HG03442 (cell line): ENCODE measurements around the gene MSI2.

Experiments used
- ATAC-seq: cut with Tn5 transposase; IDR thresholded peaks from one replicate; pipeline ENCODE4 v1.9.1; 2021; ENCODE audit warnings: mild to moderate bottlenecking, moderate library complexity; ENCODE audit not compliant: unreplicated experiment

Gene MSI2

DNA sequence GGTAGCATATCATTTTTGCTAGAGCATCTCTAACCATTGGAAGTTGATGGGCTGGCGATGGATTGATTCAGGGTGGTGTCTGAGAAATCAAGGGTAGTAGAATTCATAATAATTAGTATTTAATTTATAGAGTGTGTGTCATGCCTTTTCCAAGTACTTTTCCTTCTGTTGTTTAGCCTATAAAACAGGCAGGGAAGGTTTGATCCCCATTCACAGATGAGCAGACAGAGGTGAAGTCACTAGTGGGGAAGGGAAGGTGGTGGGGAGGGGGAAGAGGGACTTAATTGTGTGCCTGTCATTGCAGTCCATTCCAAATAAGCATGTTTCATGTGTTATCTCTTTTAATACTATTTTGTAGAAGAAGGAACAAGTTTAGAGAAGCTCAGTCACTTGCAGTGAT, 131.3 kb downstream of the MSI2 start:
- no peak for ATAC-seq

DNA sequence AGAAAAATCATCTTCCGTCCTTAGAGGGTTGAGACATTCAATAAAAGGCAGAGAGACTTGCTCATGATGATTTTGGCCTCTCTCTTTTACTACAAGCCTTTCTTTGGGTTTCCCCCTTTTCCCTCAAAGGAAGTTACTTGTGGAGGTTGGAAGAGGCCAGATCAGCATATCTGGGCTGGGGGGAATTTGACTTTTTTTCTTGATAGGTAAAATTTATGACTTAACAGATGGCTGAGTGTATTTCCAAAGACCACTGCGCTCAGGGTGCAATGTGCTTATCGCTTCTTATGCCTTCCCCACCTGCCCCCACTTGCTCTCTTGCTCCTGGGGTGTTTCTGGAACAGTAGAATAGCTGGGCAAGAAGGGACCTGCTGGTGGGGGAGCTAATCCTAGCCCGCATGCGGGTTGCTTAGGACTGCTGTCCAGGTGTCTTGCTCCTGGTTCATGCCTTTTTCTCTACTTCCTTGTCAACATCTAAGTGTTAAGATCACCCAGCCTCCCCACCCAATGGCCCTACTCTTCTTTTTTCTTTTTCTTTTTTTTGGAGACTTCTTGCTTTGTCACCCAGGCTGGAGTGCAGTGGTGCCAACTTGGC, 131.9 kb downstream of the MSI2 start:
- ATAC-seq, result no peak

GRCh38 chr17:57389473-57389872, 133.2 kb downstream of the MSI2 start:
- ATAC-seq, result no peak

DNA sequence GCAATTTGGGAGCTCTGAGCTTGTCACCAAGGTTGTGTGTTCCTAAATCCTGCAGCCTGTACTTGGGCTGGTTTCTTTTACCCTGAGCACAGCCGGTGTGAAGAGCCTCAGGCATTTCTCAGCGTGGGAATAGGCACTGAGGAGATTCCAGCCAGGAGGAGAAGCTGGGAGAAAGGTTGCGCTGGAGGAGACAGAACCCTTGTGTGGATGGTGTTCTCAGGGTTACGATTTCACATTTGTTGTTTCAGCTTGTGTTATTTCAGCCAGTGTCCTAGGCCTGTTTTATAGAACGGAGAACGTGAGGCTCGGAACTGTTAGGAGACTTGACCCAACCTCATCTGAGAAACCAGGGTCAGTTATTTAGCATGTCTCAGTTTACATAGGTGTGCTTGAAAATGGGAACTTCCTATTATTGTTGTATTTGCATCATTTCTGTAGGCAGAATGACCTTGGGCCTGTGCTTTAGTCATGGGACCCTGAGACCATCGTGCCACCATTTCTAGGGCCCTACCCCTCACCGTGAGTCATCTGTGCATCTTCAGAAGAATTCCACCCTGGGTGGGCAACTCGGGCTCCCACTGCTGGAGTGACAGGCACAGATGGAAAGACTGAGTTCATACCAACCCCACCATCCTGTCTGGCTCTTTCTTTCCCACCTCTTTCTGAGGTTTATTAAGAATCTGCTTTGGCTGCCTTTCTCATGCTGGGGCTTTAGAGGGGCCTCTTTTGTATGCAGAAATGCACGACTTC, 134.9 kb downstream of the MSI2 start:
- no peak for ATAC-seq

GRCh38 chr17:57391857-57392471, 135.6 kb downstream of the MSI2 start:
- no peak for ATAC-seq

DNA sequence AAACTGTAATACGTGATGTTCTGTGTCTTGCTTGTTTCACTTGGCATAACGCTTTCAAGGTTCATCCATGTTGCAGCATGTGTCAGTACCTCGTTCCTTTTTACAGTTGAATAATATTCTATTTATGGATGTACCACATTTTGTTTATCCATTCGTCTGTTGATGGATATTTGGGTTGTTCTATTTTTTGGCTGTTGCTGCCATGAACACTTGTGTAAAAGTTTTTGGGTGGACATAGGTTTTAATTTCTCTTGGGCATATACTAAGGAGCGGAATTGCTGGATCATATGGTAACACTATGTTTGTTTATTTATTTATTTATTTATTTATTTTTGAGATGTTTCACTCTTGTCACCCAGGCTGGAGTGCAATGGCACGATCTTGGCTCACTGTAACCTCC, 137.0 kb downstream of the MSI2 start:
- ATAC-seq, result no peak

DNA sequence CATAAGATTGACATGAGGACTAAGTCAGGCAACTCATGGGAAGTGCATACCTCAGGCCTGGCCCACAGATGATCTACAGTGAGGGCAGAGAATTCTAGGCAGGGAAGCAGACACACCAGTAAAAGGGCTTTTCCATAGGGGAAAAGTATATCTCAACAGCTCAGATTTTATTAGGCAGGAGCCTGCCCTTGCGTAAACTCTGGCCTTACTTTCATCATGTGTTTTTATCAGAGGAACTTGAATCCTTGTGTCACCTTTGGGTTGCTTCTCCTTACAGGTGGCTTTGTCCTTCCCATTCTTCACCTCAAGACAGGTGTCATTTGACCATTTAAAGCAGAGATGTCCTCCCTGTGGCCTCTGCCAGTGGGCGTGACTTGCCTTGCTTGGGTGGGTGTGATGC, 138.1 kb downstream of the MSI2 start:
- no peak for ATAC-seq

DNA sequence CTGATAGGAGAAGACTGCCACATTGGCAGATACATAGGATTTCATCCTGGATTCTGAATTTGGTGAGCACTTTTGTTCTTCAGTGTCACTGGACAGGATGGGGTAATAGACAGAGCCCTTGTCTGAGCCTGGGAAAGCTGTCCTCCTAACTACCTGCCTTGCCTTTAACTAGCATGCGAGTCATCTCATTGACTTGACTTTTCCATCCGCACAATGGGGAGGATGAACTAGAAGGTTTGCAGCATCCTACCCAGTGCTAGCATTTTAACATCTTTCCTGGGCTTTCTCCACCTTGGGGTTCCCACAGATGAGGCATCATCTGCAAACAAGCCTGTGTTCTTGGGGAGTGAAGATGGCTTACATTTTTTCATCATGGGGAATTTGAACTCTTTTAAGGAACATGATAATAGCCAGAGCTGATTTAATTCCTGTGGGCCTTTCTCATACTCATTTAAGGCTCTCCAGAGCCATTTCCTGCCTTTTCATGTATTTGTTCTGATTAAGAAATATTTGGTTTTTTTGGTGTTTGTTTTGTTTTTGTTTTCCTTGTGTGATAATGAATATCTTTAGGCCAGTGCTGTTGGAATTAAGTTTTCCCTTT, 139.5 kb downstream of the MSI2 start:
- ATAC-seq, result no peak

DNA sequence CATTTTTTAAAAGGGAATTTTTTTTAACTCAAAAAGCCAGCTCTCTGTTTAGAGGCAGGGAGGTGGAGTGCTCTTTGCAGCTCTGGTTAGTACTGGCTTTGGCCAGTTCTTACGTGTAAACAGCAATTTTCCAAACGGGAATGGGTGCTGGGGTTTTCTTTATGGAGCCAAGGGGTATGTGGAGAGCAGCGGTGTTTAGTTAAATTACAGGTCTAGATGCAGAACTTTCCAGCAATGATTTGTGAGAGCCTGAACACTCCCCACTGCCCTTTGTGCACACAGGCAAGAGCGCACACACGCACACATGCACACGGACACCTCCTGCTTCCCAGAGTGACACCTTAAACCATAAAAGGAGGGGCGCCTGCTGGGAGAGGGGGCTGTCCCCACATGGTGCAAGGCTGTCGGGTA, 140.2 kb downstream of the MSI2 start:
- no peak for ATAC-seq

DNA sequence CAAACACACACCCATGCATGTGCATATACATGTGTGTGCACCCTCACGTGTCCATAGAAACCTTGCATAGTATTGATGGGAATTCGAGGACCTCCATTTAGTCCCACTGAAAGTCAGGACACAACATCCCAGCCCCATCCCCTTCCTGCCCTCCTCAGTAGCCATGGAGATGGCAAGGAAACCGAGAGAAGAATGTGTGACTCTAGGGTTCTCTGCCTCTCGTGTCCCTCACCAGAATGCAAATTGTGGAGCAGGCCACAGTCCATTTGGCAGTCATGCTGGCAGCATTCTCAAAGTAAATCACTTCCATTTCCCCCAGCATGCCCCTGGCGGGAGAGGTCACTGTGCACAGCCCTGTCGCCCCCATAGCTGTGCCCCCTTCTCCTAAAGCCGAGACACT, 141.1 kb downstream of the MSI2 start:
- no peak for ATAC-seq

DNA sequence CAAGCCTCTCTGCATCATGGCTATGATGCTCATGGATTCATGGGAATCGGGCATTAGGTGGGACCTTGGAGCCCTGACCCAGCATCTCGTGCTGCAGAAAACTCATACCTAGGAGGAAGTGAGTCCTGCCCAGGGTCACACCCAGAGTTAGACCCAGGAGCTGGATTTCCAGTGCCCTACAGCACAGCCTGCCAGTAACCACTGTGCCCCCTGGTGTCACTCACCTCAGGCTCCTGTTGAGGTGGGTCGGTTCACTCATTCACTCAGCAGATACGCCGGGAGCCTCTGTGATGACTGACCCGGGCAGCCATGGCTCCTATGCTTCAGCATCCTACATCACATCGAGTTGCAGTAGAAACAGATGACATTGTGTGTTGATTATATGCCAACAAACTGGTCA, 143.4 kb downstream of the MSI2 start:
- ATAC-seq, result no peak

- no peak for ATAC-seq
Measured at GRCh38 chr17:57400648-57401047, 144.3 kb downstream of the MSI2 start.

DNA sequence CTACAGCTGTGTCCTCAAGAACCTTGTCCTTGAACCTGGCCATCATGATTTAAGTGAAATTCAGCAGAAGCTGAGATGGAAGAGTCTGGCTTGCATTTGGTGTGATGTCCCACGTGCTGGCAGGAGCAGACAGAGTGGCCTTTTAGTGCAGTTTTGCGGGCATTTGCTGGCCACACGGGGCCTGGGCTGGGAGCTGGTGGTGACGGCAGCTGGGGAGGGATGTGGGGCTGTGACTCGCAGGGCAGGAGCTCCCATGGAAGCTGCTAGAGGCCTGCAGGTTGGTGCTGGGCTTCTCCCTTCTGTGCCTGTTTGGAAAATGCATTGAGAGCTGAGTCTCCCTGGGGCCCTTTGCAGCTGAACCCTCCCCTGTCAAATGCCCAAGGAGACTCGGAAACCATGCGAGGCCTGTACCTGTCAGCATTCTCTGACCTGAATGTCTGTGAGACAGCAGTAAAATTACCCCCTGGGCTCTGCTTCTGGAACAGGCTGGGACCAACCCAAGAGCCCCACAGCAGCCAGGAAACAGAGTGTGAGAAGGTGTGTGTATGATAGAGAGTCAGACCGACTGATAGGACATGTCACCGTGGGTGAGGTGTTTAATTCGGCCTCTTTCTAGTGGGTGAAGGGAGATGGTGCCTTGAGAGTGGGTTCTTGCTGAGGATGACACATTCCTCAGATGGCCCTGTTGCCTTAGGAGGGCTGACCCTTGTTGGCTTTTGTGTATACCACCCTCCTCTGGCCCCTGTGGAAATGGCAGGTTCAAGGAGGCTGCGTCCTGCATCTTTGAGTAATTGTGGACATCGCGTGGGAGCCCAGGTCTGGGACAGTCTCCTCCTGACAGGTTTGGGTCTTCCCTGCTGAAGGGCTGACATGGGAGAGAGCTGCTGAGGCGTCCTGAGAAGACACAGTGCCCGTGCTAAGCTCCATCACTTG, 145.5 kb downstream of the MSI2 start:
- ATAC-seq, result no peak

DNA sequence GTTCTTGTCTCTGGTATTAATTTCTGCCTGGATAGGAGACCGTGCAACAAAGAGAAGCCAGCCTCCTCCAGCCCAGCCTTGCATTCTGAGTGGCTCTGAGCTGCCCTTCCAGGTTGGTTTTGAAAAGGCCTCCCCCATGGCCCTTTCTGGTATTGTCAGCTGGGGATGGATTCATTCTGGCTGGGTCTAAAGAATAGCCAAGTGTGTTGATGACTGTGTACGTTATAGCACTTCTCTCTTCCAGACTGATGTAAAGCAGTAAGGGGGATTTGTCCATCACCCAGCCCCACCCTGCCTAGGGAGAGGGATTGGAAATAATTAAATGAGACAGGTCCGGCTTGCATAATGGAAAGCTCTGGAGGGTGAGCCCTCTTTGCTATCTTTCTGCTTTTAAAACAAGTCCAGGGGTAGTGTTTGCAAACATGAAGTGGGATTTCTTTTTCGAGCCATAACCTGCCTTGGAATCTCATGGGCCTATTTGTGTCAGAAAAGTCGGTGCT, 146.4 kb downstream of the MSI2 start:
- no peak for ATAC-seq

DNA sequence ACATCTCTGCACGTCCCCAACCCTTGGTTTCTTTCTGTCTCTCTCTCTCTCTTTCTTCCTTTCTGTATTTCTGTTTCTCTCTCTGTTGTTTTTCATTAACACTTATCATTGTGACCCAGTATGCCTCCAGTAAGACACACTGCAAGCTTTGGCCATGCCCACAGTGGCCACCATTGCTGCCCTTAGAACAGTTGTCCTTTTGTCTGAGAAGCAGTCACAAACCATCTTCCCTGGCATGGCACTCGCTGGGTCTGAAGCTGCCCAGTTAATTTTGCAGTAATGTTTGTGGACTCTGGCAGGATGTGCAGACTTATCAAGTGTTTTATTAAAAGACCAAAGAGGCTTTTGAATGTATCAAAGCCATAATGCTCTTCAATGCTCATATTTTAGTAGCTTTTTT, 146.9 kb downstream of the MSI2 start:
- no peak for ATAC-seq

DNA sequence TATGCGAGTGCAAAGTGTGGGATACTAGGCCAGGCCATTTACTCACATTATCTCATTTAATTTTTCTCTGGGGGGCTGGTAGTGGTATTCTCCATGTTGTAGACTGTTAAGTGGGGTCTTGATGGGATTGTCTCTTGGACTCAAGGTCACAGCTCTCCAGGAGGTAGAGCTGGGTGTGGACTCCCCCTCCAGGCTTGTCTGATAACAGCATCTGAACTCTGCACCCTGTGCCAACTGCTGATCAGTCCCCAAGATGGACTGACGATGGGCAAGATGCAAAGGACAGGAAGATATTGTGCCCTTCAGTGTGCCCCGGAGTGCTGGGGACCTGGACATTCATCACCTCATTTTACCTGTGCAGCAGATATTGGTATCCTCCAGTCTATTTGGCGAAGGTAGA, 147.8 kb downstream of the MSI2 start:
- ATAC-seq, result no peak

DNA sequence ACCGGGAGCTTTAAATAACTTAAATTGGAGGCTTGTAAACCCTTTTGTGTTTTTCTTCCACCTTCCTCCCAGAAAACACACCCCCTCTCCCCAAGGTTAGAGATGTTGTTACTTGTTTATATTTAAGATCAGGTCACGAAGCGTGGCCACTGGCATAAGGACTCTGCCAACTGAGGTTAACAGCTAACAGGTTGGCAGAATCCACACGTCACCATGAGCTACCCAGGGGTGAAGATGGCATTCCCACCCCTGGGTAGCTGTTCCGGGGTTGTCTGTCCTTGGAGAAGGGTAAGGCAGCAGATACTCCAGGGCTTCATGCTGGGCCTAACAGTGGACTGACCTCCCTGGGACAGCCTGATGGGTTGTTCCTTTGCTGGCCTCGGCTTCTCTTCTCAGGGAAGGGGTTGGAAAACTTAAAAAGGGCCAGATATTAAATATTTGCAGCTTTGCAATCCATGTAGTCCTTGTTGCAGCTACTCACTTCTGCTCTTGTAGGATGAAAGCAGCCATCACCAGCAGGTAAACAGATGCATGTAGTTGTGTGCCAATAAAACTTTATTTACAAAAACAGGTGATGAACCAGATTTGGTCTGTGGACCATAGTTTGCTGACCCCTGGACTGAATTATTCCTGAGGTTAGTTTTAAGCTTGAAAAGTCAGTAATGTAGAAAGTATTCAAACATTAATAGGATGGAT, 148.6 kb downstream of the MSI2 start:
- ATAC-seq, result no peak

DNA sequence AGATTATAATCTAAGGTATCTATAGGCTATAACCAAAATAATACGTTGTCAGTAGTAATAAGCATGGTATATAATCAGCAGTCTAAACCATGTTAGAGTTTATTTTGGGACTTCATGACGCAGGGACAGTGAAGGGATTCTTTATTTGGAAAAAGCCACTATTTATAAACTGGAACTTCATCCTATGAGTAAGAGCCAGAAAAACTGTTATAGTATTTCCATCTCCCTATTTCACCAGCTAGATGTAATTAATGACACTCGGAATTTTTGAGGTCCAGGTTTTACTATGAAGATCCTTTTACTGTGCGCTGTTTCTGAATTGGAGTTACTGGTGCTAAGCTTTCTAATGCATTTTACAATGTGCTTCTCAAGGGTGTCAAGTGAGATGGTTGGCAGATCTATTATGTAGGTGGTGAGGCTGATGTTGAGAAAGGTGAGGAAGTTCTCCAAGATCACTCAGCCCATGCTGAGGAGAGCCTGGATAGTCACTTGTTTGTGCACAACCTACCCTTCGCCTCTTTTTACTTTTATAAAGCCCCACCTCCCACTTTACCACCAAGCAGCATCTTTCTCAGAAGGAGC, 149.3 kb downstream of the MSI2 start:
- no peak for ATAC-seq

GRCh38 chr17:57406131-57406980, 150.0 kb downstream of the MSI2 start:
- ATAC-seq, result no peak
